Raji (cell line): ENCODE data around the gene TMCC2.

ENCODE experiments used
- POLR2A ChIP-seq: IDR thresholded peaks from 2 replicates; pipeline ENCODE4 v1.6.1; 2011; ENCODE audit warnings: low read depth, low read length, control low read depth; ENCODE audit not compliant: insufficient read depth

TMCC2 gene

GRCh38 chr1:205232127-205232820 lies 4.5 kb downstream of the TMCC2 start:
- no peak for TF ChIP-seq POLR2A

GRCh38 chr1:205232945-205233397 lies 5.2 kb downstream of the TMCC2 start:
- TF ChIP-seq POLR2A: no peak

GRCh38 chr1:205235951-205236350 lies 8.2 kb downstream of the TMCC2 start:
- TF ChIP-seq POLR2A: no peak

DNA sequence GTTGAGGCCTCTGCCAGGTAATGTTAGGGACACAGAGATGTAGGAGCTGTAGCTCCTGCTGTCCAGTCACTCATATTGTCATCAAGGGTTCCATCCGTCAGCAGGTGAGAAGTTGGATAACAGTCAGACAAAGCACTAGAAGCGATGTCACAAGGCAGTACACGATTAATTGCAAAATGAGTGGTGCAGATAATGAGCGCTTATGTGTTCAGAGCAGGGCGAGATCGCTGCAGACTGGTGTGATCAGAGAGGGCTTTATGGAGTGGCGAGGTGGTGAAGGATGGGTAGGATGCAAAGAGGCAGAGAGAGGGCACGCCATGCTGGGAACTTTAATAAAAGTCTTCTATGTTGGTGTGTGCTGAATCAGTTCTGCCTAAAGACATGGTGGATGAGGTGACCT lies 8.8 kb downstream of the TMCC2 start:
- no peak for TF ChIP-seq POLR2A

- TF ChIP-seq POLR2A: no peak
Observed at GRCh38 chr1:205236951-205237475, 9.3 kb downstream of the TMCC2 start.

DNA sequence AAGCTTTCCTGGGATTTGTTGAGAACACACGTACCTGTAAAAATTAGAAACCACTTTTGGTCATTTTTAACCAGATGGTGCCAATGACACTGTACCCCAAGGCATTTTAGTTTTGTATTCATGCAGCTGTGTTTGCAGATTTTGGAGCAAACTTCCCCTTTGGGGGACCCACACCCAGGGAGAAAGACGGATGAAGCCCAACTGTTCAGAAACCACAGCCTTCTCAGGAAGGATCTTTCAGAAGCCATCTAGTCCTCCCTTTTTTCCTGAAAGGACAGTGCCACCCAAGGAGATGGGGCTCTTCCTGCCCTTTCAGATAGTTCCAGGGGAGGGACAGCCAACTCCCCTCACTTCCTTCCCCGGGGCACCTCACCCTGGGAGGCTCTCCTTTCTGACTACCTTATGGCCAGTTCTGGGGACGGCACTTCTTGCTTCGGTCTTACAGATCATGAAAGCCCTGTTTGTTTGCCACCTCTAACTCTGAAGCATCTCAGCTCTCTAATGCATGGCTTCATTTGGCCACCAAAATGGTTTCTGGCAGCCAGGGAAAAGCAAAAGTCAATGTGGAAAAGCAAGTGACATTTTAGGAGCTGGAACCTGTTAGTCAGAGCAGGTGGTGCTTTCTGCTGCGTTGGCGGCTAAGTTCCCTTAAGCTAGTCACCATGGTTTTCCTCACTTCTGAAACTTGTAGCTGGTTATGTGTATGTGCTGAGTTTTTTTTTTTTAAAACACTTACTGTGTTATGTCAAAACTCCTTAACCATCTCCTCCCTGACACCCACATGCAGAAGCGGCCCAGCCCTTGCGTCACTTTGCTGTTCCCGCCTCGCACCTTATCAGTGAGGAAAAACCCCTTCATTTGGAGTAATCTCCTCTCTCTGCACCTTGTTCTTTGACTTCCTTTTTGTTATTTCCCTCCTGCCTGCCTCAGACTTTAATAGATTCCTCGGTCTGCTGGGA lies 10.1 kb downstream of the TMCC2 start:
- no peak for TF ChIP-seq POLR2A

DNA sequence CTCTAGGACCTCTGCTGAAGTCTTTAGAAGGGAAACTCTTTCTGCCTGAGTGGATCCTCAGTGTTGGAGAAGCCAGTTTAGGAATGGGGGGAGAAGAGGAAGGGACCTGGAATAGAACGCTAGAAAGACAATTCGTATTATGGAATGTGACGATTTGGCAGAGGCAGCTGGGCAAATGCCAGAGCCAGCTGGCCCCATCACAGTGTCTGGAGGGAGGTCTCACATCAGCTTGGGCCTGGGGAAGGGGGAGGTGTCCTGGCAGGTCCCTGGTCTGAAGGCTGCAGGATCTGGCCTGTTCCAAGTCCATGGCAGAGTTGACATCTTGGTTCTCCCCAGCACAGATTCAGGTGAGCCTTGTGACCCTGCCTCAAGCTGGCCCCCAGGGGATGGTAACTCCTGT lies 11.3 kb downstream of the TMCC2 start:
- no peak for TF ChIP-seq POLR2A

GRCh38 chr1:205240118-205240517 lies 12.4 kb downstream of the TMCC2 start:
- TF ChIP-seq POLR2A: no peak

GRCh38 chr1:205240569-205240968 lies 12.8 kb downstream of the TMCC2 start:
- no peak for TF ChIP-seq POLR2A

DNA sequence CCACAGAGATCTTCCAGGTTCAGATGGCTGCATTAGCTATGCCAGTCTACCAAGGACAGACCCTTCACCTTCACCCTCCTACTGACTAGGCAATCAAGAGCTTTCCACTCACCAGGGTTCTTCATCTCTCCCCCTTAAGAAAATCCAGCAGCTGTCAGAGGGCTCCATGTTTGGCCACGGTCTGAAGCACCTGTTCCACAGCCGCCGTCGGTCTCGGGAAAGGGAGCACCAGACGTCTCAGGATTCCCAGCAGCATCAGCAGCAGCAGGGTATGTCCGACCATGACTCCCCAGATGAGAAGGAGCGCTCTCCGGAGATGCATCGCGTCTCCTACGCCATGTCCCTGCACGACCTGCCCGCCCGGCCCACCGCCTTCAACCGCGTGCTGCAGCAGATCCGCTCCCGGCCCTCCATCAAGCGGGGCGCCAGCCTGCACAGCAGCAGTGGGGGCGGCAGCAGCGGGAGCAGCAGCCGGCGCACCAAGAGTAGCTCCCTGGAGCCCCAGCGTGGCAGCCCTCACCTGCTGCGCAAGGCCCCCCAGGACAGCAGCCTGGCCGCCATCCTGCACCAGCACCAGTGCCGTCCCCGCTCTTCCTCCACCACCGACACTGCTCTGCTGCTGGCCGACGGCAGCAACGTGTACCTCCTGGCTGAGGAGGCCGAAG lies 13.8 kb downstream of the TMCC2 start:
- TF ChIP-seq POLR2A: no peak

- no peak for TF ChIP-seq POLR2A
Observed at GRCh38 chr1:205243350-205244191, 15.8 kb downstream of the TMCC2 start.

DNA sequence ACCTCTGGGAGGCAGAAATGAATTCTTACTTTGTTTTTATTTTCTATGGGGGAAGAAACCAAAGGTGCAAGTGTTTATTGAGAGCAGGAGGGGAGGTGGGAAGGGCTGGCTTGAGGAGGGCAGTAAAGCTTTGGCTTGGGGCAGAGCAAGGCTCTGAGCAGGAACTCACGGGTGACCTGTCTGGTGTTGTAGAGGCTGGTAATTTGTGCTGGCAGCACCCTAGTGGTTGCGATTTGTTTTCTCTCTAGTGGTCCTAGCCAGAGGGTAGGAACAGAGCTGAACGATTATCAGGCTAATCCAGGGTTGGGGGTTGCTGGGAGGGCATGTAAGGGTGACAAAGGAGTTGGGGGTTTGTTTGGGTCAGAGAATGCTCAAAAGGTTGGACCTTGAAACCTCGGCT lies 16.6 kb downstream of the TMCC2 start:
- no peak for TF ChIP-seq POLR2A

DNA sequence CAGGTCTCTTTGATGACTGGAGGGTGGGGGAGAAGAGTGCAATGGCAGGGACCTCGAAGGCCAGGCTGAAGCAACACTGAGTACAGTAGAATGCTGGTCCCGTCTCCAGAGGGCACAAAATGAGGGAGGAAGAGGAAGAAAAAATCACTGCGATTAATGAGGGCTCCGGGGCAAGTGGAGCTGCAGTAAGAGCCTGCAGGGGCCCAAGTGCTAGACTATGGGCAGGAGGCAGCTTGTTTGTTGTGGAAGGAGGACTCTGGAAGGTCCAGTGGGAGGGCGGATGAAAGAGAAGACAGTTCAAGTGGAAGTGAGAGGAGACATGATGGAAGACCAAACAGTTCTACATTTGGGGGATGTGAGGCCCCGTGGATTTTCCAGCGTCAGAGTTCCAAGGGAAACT lies 17.4 kb downstream of the TMCC2 start:
- no peak for TF ChIP-seq POLR2A

GRCh38 chr1:205246351-205247119 lies 18.8 kb downstream of the TMCC2 start:
- no peak for TF ChIP-seq POLR2A
